Cardiac fibroblast (primary cell): ENCODE data around the gene LRBA.

Source experiments
- DNase-seq, 2 donors: peaks; one replicate each; pipeline versions ENCODE4 v3.0.0 to v3.0.0-alpha.2; 2010; ENCODE audit warnings: low read depth in 2 of 2
- H3K4me3 ChIP-seq, 2 donors: replicated peaks in 1 of 2; 1 replicate in 1 of 2; 2 replicates in 1 of 2; pipeline ENCODE4 v1.5.1; 2011; ENCODE audit warnings: low read depth in 2 of 2, low read length in 2 of 2, mild to moderate bottlenecking in 2 of 2, moderate library complexity in 1 of 2
- TF ChIP-seq, protein P1 (sequence below): IDR thresholded peaks from one replicate; pipeline ENCODE4 v1.5.1; 2011; ENCODE audit warnings: low read depth, mild to moderate bottlenecking, low read length, inconsistent platforms

The LRBA gene

DNA sequence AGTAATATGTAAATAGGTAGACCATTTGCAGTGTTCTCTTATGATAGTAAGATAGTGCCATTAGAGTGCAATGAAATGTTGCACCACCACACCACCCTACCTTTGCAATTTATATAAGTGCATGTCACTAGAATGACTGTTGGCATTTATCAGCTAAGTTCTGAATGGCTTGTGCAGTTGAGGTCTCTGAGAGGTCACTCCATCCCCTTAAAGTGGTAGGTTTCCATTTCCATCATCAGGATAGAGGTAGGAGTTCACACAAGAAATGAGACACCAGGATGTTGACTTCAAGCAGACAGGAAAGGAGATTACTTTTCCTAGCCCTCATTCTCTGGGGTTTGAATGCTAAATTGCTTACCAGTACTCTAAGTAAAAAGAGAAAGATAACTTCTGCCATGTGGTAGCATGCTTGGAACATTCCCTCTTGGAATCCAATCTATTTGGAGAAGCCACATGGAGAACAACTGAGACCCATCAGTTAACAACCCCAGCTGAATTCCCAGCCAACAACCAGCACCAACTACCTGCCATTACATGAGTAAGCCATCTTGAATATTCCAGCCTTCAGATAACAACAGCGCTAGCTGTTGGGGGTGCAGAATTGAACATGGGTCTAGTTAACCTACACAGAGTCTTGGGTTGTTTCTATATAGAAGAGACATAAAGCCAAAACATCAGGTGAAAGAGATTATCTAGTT is 6.7 kb upstream of the LRBA start:
- TF ChIP-seq, protein P1, sequence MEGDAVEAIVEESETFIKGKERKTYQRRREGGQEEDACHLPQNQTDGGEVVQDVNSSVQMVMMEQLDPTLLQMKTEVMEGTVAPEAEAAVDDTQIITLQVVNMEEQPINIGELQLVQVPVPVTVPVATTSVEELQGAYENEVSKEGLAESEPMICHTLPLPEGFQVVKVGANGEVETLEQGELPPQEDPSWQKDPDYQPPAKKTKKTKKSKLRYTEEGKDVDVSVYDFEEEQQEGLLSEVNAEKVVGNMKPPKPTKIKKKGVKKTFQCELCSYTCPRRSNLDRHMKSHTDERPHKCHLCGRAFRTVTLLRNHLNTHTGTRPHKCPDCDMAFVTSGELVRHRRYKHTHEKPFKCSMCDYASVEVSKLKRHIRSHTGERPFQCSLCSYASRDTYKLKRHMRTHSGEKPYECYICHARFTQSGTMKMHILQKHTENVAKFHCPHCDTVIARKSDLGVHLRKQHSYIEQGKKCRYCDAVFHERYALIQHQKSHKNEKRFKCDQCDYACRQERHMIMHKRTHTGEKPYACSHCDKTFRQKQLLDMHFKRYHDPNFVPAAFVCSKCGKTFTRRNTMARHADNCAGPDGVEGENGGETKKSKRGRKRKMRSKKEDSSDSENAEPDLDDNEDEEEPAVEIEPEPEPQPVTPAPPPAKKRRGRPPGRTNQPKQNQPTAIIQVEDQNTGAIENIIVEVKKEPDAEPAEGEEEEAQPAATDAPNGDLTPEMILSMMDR = no peak

DNA sequence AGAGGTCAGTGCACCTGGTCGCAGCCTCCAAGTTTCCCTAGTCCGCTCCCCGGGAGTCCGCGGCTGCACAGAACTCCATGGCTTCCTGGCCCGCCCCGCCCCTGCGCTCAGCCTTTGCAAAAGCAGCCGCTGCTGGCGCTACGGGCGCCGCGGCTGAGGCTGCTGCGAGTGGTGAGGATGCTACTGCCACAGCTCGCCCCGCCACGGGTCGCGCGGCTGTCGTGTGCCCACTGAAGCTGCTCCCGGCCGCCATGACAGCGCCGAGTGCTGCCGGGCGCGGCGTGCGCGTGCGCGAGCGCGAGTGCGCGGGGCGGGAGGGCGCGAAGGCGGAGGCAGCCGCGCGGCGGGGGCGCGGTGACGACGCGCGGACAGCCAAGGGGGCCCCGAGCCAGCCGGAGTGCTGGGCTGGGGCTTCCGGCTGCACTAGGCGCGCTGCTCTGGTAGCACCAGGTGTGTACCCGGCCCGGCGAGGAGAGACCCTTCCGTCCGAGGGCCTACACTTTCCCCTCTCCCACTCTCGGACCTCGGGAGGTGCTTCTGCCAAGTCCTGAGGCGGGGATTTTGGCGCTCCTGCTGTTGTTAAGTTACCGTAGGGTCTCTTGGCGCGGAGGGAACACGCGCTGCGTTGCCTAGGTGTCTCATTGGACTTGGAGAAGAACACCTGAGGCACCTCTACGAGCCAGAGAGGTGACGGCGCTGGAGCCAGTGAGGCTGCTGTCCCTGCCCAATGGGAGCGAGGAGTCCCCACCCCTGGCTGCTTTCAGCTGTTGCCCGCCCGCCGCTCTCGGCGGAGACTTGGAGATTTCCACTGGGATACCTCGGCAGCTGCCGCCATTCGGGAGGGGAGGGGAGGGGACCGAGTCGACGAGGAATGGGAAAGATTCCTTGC is 619 bp upstream of the LRBA start:
- H3K4me3 ChIP-seq = peak overlapping the region; percentile 97 to 99
- TF ChIP-seq, protein P1 = no peak
- DNase-seq = peak; percentile 48 to 70

More for the DNA sequence above, 6.7 kb upstream of the LRBA start:
- no peak overlapping the region for H3K4me3 ChIP-seq
- DNase-seq = no peak

DNA sequence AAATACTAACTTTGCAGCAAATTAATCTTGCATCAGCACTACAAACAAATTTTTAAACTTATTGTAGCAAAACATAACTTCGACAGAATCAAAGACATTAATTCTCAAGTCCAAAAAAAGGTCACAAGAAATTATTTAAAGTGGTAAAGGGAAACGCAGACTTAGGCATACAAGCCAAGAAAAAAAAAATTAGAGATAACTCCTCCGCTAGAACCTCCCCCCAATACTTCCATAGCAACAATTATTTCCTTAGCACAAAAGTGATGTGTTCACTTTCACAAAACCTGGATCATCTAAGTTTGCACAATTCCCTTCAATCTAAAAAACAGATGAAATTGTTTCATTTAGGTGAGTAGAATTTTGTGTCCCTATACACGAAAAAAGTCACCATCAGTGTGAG is 1.1 kb downstream of the LRBA start:
- H3K4me3 ChIP-seq = peak overlapping the region; percentile 97 to 99
- TF ChIP-seq, protein P1 = no peak
- peak in 1 of 2 donors; percentile 5 for DNase-seq

DNA sequence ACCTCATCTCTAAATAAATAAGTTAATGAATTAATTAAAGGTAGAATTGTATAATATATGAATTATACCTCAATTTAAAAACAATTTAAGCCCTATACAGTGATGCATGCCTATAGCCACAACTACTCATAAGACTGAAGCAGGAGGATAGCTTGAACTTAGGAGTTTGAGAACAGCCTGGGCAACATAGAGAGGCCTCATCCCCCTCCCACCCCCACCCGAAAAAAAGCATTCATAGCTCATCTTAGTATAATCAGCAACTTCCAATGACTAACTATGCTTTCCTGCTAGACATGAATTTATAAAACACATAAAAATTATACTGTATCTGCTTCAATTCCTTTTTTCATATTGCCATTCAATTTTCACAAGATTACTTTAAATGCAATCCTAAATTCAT is 1.6 kb downstream of the LRBA start:
- no peak overlapping the region for H3K4me3 ChIP-seq
- TF ChIP-seq, protein P1 = no peak
- no peak for DNase-seq

DNA sequence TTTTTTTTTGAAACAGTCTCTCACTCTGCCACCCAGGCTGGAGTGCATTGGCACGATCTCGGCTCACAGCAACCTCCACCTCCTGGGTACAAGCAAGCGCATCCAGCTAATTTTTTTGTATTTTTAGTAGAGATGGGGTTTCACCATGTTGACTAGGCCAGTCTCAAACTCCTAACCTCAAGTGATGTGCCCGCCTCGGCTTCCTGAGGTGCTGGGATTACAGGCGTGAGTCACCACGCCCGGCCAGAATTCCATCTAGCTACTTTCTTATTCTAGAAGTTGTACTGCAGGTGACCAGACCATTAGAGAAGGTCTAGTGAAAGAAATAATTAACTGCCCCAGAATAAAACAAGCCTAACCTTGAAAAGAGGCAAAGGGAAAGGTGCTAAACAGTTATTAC is 2.3 kb downstream of the LRBA start:
- H3K4me3 ChIP-seq = no peak overlapping the region
- TF ChIP-seq, protein P1 = no peak
- DNase-seq = no peak

DNA sequence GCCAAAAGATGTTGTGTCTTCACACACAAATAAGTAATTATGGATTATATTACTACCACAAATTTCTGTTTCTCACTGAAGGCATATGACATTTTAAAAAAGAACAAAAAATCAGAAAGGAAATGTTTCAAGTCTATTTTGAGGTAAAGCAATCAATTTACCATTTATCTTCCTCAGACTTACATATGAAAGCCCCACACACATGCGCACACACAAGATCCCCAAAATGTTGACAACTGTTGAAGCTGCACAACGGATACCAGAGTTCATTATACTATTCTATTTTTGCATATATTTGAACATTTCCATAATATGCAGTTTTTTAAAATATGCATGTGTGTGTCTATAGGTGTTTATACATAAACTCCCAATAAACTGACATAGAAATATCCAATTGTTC is 2.7 kb downstream of the LRBA start:
- no peak overlapping the region for H3K4me3 ChIP-seq
- TF ChIP-seq, protein P1 = no peak
- no peak for DNase-seq
